HG03432 (cell line): Measurements from ENCODE around the gene SYTL1.

Experiments
- ATAC-seq: cut with Tn5 transposase; IDR thresholded peaks from one replicate; pipeline ENCODE4 v1.9.1; 2021; ENCODE audit warnings: mild to moderate bottlenecking, moderate library complexity; ENCODE audit not compliant: unreplicated experiment

Gene SYTL1

GRCh38 chr1:27346991-27347624, 5.3 kb downstream of the SYTL1 start:
- ATAC-seq, result no peak

DNA sequence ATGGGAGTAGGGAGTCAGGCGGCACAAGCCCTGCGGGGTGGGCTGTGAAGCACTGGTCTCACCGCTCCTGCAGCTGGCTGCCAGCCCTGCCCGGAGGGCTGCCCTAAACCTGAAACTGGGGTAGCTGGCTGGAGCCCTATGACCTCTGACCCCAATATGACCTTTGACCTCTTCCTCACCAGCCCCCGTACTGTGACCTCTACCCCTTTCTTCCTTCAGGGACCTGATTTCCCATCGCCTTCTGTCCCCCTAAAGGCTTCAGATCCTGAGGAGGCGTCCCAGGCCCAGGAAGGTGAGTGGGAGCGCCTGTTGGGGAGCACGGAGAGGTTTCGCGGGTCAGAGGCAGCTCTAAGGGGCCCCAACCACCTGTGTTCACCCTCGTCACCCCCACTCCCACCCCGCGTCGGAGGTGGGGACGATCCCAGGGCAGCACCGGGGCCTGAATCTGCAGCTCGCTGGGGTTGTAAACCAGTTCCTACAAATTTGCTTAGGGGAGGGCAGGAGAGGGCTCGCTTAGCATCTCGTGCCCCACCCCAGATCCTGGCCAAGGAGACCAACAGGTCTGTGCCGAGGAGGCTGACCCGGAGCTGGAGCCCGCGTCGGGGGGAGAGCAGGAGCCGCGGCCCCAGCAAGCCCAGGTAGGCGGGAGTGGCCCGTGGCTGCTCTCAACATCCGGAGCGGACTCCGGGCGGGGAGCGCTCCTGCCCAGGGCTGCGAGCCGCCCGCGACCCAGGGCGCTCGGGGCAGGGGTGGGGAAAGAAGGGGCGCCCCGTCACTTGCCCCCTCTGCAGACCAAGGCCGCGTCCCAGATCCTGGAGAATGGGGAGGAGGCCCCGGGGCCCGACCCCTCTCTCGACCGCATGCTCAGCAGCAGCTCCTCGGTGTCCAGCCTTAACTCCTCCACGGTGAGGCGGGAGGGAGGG, 7.3 kb downstream of the SYTL1 start:
- no peak for ATAC-seq

DNA sequence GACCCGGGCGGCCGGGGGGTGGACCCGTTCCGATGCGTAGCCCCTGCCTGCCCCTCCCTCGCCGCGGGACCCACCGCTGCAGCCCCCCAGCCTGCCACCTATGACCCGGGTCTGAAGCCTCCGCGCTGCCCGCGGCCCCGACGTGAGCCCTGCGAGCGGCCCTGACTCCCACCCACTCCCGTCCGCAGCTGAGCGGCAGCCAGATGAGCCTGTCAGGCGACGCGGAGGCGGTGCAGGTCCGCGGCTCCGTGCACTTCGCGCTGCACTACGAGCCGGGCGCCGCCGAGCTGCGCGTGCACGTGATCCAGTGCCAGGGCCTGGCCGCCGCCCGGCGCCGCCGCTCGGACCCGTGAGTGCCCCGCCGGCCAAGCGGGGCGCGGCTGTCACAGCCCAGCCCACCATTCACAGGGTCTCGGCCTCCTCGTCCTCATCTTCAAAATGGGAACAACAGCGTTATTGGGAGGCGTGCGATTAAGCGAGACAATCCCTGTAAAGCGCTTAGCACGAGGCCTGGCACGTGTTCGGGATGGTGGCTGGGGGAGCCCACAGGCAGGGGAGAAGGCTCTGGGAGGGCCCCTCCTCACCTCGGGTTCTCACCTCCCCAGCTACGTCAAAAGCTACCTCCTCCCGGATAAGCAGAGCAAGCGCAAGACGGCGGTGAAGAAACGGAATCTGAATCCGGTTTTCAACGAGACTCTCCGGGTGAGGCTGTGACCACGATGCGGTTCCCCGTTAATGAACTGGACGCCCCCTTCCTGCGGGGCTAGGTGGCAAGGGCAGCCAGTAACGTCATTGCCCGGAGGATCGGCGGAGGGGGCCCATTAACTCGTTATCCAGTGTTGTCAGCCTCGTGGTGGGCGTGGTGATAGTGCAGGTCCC, 8.2 kb downstream of the SYTL1 start:
- ATAC-seq, result no peak

GRCh38 chr1:27350663-27351540, 9.1 kb downstream of the SYTL1 start:
- ATAC-seq, result no peak

GRCh38 chr1:27351541-27352107, 9.8 kb downstream of the SYTL1 start:
- no peak for ATAC-seq

DNA sequence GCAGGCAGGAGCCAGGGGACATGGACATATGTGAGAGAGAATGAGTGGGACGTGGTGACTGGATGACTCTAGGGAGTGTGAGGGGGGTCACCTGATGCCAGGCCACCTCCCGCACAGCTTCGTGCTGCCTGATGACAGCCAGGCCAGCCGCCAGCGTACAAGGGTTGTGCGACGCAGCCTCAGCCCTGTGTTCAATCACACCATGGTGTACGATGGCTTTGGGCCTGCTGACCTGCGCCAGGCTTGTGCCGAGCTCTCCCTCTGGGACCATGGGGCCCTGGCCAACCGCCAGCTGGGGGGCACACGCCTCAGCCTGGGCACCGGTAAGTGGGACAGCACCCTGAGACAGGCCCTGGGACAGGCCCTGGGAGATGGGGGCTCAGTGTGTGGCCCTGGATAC, 11.3 kb downstream of the SYTL1 start:
- no peak for ATAC-seq

GRCh38 chr1:27353629-27354028, 11.8 kb downstream of the SYTL1 start:
- ATAC-seq, result no peak

GRCh38 chr1:27355683-27356082, 13.9 kb downstream of the SYTL1 start:
- no peak for ATAC-seq

- ATAC-seq, result no peak
Observed at GRCh38 chr1:27356277-27356618, 14.4 kb downstream of the SYTL1 start.

- no peak for ATAC-seq
Observed at GRCh38 chr1:27356619-27357280, 14.9 kb downstream of the SYTL1 start.

GRCh38 chr1:27357281-27358037, 15.6 kb downstream of the SYTL1 start:
- peak; percentile 59 for ATAC-seq

DNA sequence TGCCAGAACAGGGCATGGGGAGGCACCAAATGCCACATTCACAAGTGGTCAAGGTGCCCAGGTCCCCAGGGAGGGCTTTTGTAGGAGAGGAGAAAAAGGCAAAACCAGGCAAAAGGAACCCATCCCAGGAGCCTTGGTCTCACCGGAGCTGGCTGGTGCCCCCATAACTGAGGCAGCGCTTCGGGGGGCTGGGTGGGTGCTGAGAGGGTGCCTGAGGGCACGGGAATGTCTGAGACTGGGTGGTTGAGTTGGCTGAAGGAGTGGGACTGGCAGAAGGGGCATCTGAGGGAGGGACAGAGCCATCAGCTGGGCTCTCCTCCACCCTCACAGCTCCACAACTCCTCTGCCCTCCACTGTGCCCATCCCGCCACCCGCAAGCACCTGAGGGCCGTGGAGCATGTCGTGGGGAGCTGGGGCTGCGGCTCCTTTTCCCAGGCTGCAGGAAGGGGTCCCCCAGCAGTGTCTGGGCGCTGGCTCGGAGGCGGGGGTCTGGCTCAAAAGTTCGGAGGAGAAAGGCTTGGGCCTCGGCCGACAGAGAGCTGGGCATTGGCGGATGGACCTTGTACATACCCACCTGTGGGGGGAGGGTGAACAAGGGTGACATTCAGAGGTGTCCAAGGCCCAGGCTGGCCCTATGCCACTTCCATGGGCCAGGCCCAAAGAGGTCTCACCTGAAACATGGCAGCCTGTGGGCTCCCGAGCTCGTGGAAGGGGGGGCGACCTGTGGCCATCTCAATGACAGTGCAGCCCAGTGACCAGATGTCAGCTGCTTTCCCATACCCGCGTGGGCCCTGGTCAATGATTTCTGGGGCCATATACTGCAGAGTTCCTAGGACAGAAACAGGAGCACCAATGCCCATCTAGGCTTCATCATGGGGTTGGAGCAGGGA, 16.5 kb downstream of the SYTL1 start:
- ATAC-seq, result no peak

GRCh38 chr1:27358928-27359313, 17.1 kb downstream of the SYTL1 start:
- ATAC-seq, result no peak

- ATAC-seq, result no peak
Observed at GRCh38 chr1:27359822-27360158, 18.0 kb downstream of the SYTL1 start.

DNA sequence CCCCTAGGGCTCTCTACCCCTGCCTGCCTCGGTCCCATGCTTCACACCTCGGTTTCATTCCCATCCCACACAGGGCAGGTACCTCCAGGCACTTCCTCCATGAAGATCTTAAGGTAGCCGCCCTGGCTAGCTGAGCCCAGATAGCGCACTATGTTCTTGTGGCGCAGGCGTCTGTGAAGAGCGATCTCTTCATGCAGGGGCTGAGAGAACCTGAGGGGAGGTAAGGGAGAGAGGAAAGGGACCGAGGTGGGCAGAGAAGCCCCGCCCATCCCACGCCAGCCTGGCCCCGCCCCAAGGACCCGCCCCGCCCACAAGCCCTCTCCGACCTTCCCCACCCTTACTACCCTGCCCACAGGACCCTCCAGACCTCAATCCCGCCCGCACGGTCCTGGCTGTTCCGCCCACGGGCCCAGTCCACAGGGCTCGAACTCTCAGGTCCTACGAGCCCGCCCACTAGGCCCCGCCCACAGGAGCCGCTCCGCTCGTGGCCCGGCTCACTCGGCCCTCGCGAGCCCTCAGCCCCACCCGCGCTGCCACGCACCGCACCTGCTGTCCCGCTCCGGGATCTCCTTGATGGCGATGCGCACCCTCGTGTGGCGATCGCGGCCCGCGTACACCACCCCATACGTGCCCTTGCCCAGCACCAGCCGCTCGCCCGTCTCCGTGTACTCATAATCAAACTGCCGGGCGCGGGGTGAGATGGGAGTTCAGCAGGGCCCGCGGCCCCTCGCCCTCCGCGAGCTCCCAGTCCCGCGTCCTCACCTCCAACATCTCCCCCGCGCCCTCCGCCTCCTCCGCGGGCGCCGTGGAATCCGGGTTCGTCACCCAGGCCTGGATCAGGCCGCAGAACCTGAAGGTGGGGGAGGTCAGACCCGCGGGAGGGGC, 18.6 kb downstream of the SYTL1 start:
- ATAC-seq, result no peak

GRCh38 chr1:27361044-27361402, 19.2 kb downstream of the SYTL1 start:
- ATAC-seq, result no peak

DNA sequence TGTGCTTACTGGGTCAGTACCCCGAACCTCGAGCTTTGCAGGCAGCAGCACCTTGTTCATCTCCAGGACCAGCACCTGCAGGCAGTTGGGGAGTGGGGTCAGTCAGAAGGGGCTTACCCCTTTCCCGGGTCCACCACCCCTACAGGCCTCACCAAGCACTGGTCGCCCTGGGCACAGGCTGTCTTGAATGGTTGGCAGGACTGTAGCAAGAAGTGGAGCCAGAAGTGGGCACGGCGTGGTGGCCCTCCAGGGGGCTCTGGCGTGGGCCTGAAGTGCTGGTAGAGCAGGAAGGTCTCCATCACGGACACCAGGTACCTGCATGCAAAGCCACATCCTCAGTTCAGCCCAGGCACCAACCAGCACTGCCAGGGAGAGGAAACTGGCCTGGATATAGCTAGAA, 19.7 kb downstream of the SYTL1 start:
- no peak for ATAC-seq
